Measurements from ENCODE around the gene TCHH.

DNA sequence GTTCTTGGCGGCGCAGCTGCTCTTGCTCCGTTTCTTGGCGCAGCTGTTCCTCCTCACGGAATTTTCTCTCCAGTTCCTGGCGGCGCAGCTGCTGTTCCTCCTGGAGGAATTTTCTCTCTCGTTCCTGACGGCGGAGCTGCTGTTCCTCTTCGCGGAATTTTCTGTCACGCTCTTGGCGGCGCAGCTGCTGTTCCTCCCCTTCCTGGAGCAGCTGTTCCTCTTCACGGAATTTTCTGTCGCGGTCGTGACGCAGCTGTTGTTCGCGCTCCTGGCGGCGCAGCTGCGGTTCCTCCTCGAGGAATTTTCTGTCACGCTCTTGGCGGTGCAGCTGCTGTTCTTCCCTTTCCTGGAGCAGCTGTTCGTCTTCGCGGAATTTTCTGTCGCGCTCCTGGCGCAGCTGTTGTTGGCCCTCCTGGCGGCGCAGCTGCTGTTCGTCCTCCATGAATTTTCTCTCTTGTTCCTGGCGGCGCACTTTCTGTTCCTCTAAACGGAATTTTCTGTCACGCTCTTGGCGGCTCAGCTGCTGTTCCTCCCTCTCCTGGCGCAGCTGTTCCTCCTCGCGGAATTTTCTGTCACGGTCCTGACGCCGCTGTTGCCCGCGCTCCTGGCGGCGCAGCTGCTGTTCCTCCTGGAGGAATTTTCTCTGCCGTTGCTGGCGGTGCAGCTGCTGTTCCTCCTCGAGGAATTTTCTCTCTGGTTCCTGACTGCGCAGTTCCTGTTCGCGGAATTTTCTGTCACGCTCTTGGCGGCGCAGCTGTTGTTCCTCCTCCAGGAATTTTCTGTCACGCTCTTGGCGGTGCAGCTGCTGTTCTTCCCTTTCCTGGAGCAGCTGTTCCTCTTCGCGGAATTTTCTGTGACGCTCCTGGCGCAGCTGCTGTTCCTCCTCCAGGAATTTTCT, 7.0 kb downstream of the TCHH start:
- TF ChIP-seq, protein P1, sequence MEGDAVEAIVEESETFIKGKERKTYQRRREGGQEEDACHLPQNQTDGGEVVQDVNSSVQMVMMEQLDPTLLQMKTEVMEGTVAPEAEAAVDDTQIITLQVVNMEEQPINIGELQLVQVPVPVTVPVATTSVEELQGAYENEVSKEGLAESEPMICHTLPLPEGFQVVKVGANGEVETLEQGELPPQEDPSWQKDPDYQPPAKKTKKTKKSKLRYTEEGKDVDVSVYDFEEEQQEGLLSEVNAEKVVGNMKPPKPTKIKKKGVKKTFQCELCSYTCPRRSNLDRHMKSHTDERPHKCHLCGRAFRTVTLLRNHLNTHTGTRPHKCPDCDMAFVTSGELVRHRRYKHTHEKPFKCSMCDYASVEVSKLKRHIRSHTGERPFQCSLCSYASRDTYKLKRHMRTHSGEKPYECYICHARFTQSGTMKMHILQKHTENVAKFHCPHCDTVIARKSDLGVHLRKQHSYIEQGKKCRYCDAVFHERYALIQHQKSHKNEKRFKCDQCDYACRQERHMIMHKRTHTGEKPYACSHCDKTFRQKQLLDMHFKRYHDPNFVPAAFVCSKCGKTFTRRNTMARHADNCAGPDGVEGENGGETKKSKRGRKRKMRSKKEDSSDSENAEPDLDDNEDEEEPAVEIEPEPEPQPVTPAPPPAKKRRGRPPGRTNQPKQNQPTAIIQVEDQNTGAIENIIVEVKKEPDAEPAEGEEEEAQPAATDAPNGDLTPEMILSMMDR (IDR thresholded peaks at IDR 0.05) = no peak
- TF ChIP-seq POLR2A (IDR thresholded peaks at IDR 0.05) = no peak

Data from prostate gland (tissue), 2 donors.